HK-2 (cell line): ENCODE data around the gene ALB.

Experiments
- DNase-seq: peaks from one replicate; pipeline ENCODE4 v3.0.0-alpha.2; 2018; ENCODE audit not compliant: unreplicated experiment

The ALB gene

GRCh38 chr4:73408181-73408867, 4.2 kb downstream of the ALB start:
- DNase-seq: no peak

GRCh38 chr4:73409012-73409862, 5.2 kb downstream of the ALB start:
- DNase-seq: no peak

GRCh38 chr4:73409978-73410548, 6.0 kb downstream of the ALB start:
- DNase-seq: no peak

GRCh38 chr4:73410916-73411730, 7.0 kb downstream of the ALB start:
- DNase-seq: no peak

- no peak for DNase-seq
Measured at GRCh38 chr4:73411731-73412414, 7.8 kb downstream of the ALB start.

- DNase-seq: no peak
Measured at GRCh38 chr4:73413294-73413755, 9.2 kb downstream of the ALB start.

- no peak for DNase-seq
Measured at GRCh38 chr4:73414936-73415271, 10.8 kb downstream of the ALB start.

- DNase-seq: no peak
Measured at GRCh38 chr4:73415807-73416238, 11.7 kb downstream of the ALB start.

GRCh38 chr4:73416423-73417087, 12.5 kb downstream of the ALB start:
- DNase-seq: no peak

- no peak for DNase-seq
Measured at GRCh38 chr4:73417342-73417741, 13.3 kb downstream of the ALB start.

GRCh38 chr4:73417973-73418372, 13.9 kb downstream of the ALB start:
- no peak for DNase-seq

- DNase-seq: no peak
Measured at GRCh38 chr4:73418677-73419076, 14.6 kb downstream of the ALB start.

GRCh38 chr4:73419106-73420038, 15.3 kb downstream of the ALB start:
- DNase-seq: no peak

GRCh38 chr4:73420615-73421014, 16.5 kb downstream of the ALB start:
- no peak for DNase-seq

GRCh38 chr4:73421708-73422457, 17.8 kb downstream of the ALB start:
- DNase-seq: no peak

- no peak for DNase-seq
Measured at GRCh38 chr4:73422458-73422752, 18.3 kb downstream of the ALB start.

GRCh38 chr4:73423184-73423583, 19.1 kb downstream of the ALB start:
- DNase-seq: no peak

- no peak for DNase-seq
Measured at GRCh38 chr4:73426666-73427065, 22.6 kb downstream of the ALB start.

- no peak for DNase-seq
Measured at GRCh38 chr4:73429118-73429517, 25.0 kb downstream of the ALB start.
